GM18508 (cell line): Measurements from ENCODE around the gene EGFR.

Experiments
- ATAC-seq: cut with Tn5 transposase; IDR thresholded peaks from one replicate; pipeline ENCODE4 v1.9.1; 2021; ENCODE audit warnings: moderate number of reproducible peaks; ENCODE audit not compliant: insufficient read depth, unreplicated experiment

EGFR gene

GRCh38 chr7:55094092-55094690 lies 75.4 kb downstream of the EGFR start:
- no peak for ATAC-seq

- no peak for ATAC-seq
These were observed 76.9 kb downstream of the EGFR start for GRCh38 chr7:55095672-55096071.

GRCh38 chr7:55096323-55096722 lies 77.5 kb downstream of the EGFR start:
- no peak for ATAC-seq

- ATAC-seq = no peak
These were observed 78.3 kb downstream of the EGFR start for GRCh38 chr7:55097100-55097499.

- no peak for ATAC-seq
These were observed 80.4 kb downstream of the EGFR start for GRCh38 chr7:55099066-55099820.

- ATAC-seq = no peak
These were observed 81.2 kb downstream of the EGFR start for GRCh38 chr7:55099821-55100543.

GRCh38 chr7:55100544-55101327 lies 81.9 kb downstream of the EGFR start:
- no peak for ATAC-seq

- ATAC-seq = no peak
These were observed 82.5 kb downstream of the EGFR start for GRCh38 chr7:55101359-55101758.

- ATAC-seq = no peak
These were observed 85.3 kb downstream of the EGFR start for GRCh38 chr7:55104123-55104522.

GRCh38 chr7:55104712-55105433 lies 86.1 kb downstream of the EGFR start:
- ATAC-seq = no peak

GRCh38 chr7:55105952-55106351 lies 87.1 kb downstream of the EGFR start:
- no peak for ATAC-seq

- ATAC-seq = no peak
These were observed 89.1 kb downstream of the EGFR start for GRCh38 chr7:55107946-55108345.

GRCh38 chr7:55108401-55108800 lies 89.6 kb downstream of the EGFR start:
- ATAC-seq = no peak

GRCh38 chr7:55108818-55109217 lies 90.0 kb downstream of the EGFR start:
- no peak for ATAC-seq

GRCh38 chr7:55109404-55110167 lies 90.8 kb downstream of the EGFR start:
- ATAC-seq = no peak

- no peak for ATAC-seq
These were observed 91.6 kb downstream of the EGFR start for GRCh38 chr7:55110282-55110992.

GRCh38 chr7:55110993-55111361 lies 92.2 kb downstream of the EGFR start:
- ATAC-seq = no peak

GRCh38 chr7:55112056-55112455 lies 93.2 kb downstream of the EGFR start:
- no peak for ATAC-seq
